NCI-H69 (cell line): Measurements from ENCODE around the gene TAMALIN.

Source experiments
- DNase-seq: peaks from one replicate; lab custom pipeline; 2025; lab: John Stamatoyannopoulos, UW

Gene TAMALIN

GRCh38 chr12:51984657-51985056 lies 22.1 kb upstream of the TAMALIN start:
- DNase-seq: no peak

- DNase-seq: no peak
Observed at GRCh38 chr12:51985154-51985835, 21.5 kb upstream of the TAMALIN start.

- no peak for DNase-seq
Observed at GRCh38 chr12:51986834-51987233, 19.9 kb upstream of the TAMALIN start.

GRCh38 chr12:51992246-51992645 lies 14.5 kb upstream of the TAMALIN start:
- no peak for DNase-seq

- no peak for DNase-seq
Observed at GRCh38 chr12:51994539-51994820, 12.3 kb upstream of the TAMALIN start.

- DNase-seq: no peak
Observed at GRCh38 chr12:51994959-51995358, 11.8 kb upstream of the TAMALIN start.

- DNase-seq: no peak
Observed at GRCh38 chr12:51997136-51997535, 9.6 kb upstream of the TAMALIN start.

GRCh38 chr12:52003016-52003550 lies 3.7 kb upstream of the TAMALIN start:
- DNase-seq: no peak

GRCh38 chr12:52003591-52003990 lies 3.2 kb upstream of the TAMALIN start:
- DNase-seq: peak; percentile 38

- DNase-seq: peak; percentile 91
Observed at GRCh38 chr12:52004042-52004648, 2.6 kb upstream of the TAMALIN start.

- DNase-seq: no peak
Observed at GRCh38 chr12:52005218-52005902, 1.4 kb upstream of the TAMALIN start.

GRCh38 chr12:52005903-52006703 lies 643 bp upstream of the TAMALIN start:
- DNase-seq: peak; percentile 46

GRCh38 chr12:52007158-52007921 lies 594 bp downstream of the TAMALIN start:
- peak; percentile 74 for DNase-seq

- DNase-seq: no peak
Observed at GRCh38 chr12:52007982-52008510, 1.3 kb downstream of the TAMALIN start.

GRCh38 chr12:52009081-52009751 lies 2.5 kb downstream of the TAMALIN start:
- peak; percentile 42 for DNase-seq

GRCh38 chr12:52010152-52010622 lies 3.4 kb downstream of the TAMALIN start:
- DNase-seq: peak; percentile 92

GRCh38 chr12:52010692-52011601 lies 4.2 kb downstream of the TAMALIN start:
- peak; percentile 86 for DNase-seq

GRCh38 chr12:52011602-52012214 lies 5.0 kb downstream of the TAMALIN start:
- peak; percentile 46 for DNase-seq
